Breast epithelium (tissue), 3 donors: ENCODE results near the gene NACC2.

Source experiments
- POLR2A ChIP-seq: fragments of 450-650 bp; IDR thresholded peaks from one replicate; pipeline ENCODE4 v1.6.1; 2016; ENCODE audit warnings: antibody characterized with exemption, mild to moderate bottlenecking, moderate library complexity
- POLR2AphosphoS5 ChIP-seq, 3 donors: sonication (generic); formaldehyde crosslinking; IDR thresholded peaks; one replicate each; pipeline ENCODE4 v1.6.1; 2017; ENCODE audit warnings: antibody characterized with exemption in 3 of 3
- TF ChIP-seq, protein P1 (sequence below), 3 donors: fragments of 450-650 bp; IDR thresholded peaks; one replicate each; pipeline ENCODE4 v1.5.1; 2016 to 2017; ENCODE audit warnings: antibody characterized with exemption in 3 of 3, mild to moderate bottlenecking in 3 of 3, moderate library complexity in 3 of 3

DNA sequence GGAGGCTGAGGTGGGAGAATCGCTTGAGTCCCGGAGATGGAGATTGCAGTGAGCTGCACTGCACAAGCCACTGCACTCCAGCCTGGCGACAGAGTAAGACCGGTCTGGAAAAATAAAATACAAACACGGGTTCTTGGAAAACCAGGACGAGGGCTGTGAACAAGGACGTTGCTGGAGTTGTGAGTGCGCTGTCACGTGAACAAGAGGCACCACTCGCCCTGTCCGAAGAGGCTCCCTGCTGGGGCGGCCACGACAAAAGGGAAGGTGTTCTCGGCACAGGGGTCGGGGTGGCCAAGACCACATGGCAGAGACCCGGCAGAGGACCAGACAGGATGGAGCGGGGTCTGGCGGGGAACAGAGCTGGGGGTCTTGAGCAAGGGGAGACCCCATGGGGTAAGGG, 103.3 kb downstream of the NACC2 start:
- TF ChIP-seq, protein P1, sequence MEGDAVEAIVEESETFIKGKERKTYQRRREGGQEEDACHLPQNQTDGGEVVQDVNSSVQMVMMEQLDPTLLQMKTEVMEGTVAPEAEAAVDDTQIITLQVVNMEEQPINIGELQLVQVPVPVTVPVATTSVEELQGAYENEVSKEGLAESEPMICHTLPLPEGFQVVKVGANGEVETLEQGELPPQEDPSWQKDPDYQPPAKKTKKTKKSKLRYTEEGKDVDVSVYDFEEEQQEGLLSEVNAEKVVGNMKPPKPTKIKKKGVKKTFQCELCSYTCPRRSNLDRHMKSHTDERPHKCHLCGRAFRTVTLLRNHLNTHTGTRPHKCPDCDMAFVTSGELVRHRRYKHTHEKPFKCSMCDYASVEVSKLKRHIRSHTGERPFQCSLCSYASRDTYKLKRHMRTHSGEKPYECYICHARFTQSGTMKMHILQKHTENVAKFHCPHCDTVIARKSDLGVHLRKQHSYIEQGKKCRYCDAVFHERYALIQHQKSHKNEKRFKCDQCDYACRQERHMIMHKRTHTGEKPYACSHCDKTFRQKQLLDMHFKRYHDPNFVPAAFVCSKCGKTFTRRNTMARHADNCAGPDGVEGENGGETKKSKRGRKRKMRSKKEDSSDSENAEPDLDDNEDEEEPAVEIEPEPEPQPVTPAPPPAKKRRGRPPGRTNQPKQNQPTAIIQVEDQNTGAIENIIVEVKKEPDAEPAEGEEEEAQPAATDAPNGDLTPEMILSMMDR (IDR thresholded peaks at IDR 0.05) = no peak
- TF ChIP-seq POLR2AphosphoS5 (IDR thresholded peaks at IDR 0.05) (no peak), POLR2A (no peak)
